ENCODE results near the gene INAVA. TPM values are rescaled to one million over a fixed set of nuclear protein-coding genes. Genes with fewer than 3 reads are reported as not detected.
A peak's percentile ranks its signal among the peaks of the same experiment; 100 is the strongest.

The INAVA gene
- total and polyA plus RNA-seq, 10 of the 15 experiments (the other 5 are each of a cell fraction or from before 2014, with no cell fraction given) = 3.6 to 15.4 (median 9.5) TPM

- Histone ChIP-seq H4K20me1 (ENCODE audit: control insufficient read depth, insufficient read depth) (no peaks in the 10 kb centered on the region), H3K27me3 (replicated peaks in 1 of 2; ENCODE audit: control insufficient read depth in 2 of 2, insufficient read depth in 2 of 2, low read length in 1 of 2) (no peaks in the 10 kb centered on the region), H3K79me2 (ENCODE audit: control insufficient read depth, insufficient read depth, low read length) (no peaks in the 10 kb centered on the region), H3K27ac (ENCODE audit: control insufficient read depth, insufficient read depth) (peak overlapping the region; percentile 38), H3K4me1 (ENCODE audit: control insufficient read depth, insufficient read depth, low read length) (peaks cover 71% of the 10 kb centered on the region), H3K9ac (ENCODE audit: control insufficient read depth, insufficient read depth, low read length) (no peak overlapping the region), H3K36me3 (ENCODE audit: control insufficient read depth in 2 of 2, insufficient read depth in 2 of 2, low read length in 1 of 2) (no peaks in the 10 kb centered on the region), H3K4me3 (no peak overlapping the region), H2AFZ (ENCODE audit: control insufficient read depth, low read depth, low read length) (no peak overlapping the region), H3K9me3 (replicated peaks; ENCODE audit: control insufficient read depth, insufficient read depth, low read length) (no peaks in the 10 kb centered on the region), H3K4me2 (ENCODE audit: control insufficient read depth, insufficient read depth) (peak overlapping the region; percentile 90)
- no peak for DNase-seq (ENCODE audit: low read depth, low spot score)
- ChIA-PET RAD21 (ENCODE audit: unreplicated experiment) (interaction anchor here (0.8 to 7.2 kb wide), 19 partner anchors 8 to 307 kb away, joined by 3 to 125 read pairs (median 7); no protein-coding TSS in a partner anchor), SMC1A (ENCODE audit: uncharacterized antibody, unreplicated experiment) (interaction anchor here (0.6 to 16.6 kb wide), 20 partner anchors 9 to 244 kb away, joined by 3 to 208 read pairs (median 6); partner anchors contain the start of genes INAVA and KIF21B), POLR2A (interaction anchor here (0.5 to 4.8 kb wide), 13 partner anchors 11 to 537 kb away, joined by 3 to 62 read pairs (median 5); no protein-coding TSS in a partner anchor), CTCF (interaction anchor here (0.5 to 7.7 kb wide), 10 partner anchors 13 to 243 kb away, joined by 3 to 78 read pairs (median 8); no protein-coding TSS in a partner anchor)
- no TSS peak for BruUV-seq (replicated peaks)
- no peak for ATAC-seq
- 58% methylated on average over 3 of the region's 3 CpGs for WGBS (ENCODE audit: insufficient coverage, insufficient replicate concordance, low lambda C conversion rate, missing lambda C conversion rate)
- no peak for FAIRE-seq
- TF ChIP-seq JUNB (IDR thresholded peaks at IDR 0.05) (no peak), HCFC1 (IDR thresholded peaks at IDR 0.05; ENCODE audit: low read length) (no peak), IRF5 (IDR thresholded peaks at IDR 0.05; ENCODE audit: borderline replicate concordance) (no peak), HSF1 (IDR thresholded peaks at IDR 0.05; ENCODE audit: low read depth, low read length) (no peak), YBX1 (IDR thresholded peaks at IDR 0.05) (no peak), ATF3 (IDR thresholded peaks at IDR 0.05; ENCODE audit: borderline replicate concordance, extremely low read depth, low read depth, low read length) (no peak), RFX5 (IDR thresholded peaks at IDR 0.05; ENCODE audit: low read depth, low read length) (no peak), SIN3A (IDR thresholded peaks at IDR 0.05; ENCODE audit: low read depth, low read length) (no peak), KLF5 (IDR thresholded peaks at IDR 0.05; ENCODE audit: partially characterized antibody) (no peak)
- in situ Hi-C loops (cut with MboI) = no loop called here
- intact Hi-C loops (cut with micrococcal nuclease; ENCODE audit: unreplicated experiment) = loop anchor here (1.0 to 5.0 kb wide), 5 partner anchors 15 to 241 kb away; no protein-coding TSS in a partner anchor
Observed at GRCh38 chr1:200866116-200866515, 28.6 kb upstream of the INAVA start.

Data from GM12878 (cell line).